ENCODE data around the gene RNASE1.

The RNASE1 gene

DNA sequence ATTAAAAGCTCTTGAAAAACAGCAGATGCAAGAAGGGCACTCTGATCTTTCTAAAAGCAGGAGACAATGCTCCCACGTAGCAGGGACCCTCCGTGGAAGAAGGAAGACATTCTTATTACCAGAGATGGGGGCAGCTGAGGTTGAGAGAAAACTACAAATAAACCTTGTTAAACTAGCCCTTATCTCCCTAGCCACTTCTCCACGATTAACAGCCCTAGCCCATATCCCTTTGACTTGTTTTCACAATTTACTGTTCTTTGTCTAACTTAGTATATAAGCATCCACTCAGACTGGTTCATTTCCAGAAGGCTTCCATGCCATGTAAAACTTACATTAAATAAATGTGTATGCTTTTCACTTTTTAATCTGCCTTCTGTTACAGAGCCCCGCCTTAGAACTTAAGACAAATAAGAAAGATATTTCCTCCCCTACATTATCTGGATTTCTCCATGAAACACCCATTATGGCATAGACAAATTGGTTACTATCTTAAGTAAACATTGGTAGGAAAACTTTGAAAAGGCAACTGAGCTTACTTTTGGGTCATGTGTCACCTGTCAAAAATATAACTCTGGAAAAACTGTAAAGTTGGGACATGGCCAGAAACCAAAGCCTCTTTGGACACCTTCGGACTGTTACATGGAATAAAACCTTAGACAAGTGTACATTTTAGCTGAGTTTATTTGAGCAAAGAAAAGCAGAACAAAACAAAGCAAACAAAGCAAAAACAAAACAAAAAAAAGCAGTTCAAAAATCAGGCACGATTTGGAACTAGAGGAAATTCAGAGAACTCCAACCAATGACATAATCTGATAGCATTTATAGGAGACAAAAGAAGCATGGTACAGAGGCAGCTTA, 4.9 kb upstream of the RNASE1 start:
- DNase-seq (ENCODE audit: low spot score): no peak

- no peak for DNase-seq (ENCODE audit: low spot score)
These were observed 2.8 kb upstream of the RNASE1 start for GRCh38 chr14:20805485-20805884.

GRCh38 chr14:20803223-20803622, 579 bp upstream of the RNASE1 start:
- no peak for DNase-seq (ENCODE audit: low spot score)

GRCh38 chr14:20801726-20802125, 918 bp downstream of the RNASE1 start:
- DNase-seq (ENCODE audit: low spot score): no peak

DNA sequence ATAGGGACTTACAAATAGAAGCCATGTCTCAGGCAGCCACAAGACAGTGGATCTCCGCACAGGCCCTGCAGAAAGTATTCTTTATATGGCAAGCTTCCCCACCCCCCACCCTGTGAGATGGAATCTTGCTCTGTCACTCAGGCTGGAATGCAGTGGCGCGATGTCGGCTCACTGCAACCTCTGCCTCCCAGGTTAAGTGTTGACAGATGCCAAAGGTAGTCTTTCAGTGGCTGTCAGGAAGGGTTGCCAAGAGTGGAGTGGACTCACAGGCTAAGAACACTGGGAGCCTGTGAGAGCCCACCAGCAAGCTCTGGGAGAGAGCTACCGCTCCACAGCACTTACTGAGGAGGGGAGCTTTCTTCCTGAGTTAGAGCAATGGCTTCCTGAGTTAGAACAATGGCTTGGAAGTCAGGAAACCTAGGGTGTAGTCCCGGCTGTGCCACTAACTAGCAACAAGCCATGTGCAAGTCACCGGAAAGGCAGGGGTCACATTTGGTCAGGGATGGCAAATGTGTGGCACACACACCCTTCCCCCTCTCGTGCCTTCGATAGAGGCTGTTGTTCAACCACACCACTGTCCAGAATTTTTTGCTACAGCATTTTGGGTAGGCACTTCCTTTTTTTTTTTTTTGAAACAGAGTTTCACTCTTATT, 2.6 kb downstream of the RNASE1 start:
- DNase-seq (ENCODE audit: low spot score): no peak

DNA sequence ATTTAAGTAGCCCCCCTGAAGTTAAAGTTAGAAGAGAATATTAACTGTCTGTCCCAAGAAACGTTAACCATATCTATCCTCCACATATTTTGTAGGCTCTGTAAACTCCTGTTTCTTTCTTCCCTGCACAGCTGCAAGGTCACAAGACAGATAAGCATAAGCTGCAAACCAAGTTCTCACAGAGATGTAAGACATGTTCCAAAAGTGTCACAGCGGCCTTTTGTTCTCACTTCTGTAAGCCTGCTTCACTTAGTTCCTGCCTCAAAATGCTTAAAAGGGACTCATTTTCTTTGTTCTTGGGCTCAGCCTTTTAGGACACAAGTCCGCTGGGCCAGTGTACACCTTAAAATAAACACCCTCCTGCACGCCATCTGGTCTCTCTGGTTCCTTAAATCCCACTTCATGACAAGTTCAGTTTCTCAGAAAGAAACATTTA, 3.2 kb downstream of the RNASE1 start:
- no peak for DNase-seq (ENCODE audit: low spot score)

DNA sequence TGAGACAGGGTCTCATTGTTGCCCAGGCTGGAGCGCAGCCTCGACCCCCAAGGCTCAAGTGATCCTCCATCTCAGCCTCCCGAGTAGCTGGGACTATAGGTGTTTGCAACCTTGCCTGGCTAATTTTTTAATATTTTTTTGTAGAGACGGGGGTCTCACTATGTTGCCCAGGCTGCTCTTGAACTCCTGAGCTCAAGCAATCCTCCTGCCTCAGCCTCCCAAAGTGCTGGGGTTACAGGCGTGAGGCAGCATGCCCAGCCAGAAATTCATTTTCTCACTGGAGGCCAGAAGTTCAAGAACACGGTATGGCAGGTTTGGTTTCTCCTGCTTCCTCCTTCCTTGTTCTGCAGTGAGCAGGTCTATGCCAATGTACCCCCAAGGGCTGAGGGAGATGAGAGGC, 3.7 kb downstream of the RNASE1 start:
- DNase-seq (ENCODE audit: low spot score): no peak

- no peak for DNase-seq (ENCODE audit: low spot score)
These were observed 4.3 kb downstream of the RNASE1 start for GRCh38 chr14:20798318-20798717.

DNA sequence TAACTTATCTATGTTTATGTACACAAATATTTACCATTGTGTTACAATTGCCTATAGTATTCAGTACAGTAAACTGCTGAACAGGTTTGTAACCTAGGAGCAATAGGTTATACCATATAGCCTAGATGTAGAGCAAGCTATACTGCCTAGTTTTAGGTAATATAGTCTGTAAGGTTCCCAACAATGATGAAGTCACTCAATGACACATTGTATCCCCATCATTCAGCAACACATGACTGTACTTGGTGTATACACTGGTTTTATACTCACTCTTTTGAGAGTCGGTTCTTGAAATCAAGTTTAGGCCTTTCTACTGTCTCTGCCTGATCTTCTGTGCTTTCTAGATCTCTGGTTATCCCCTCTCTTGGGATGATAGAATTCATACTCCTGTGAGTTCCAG, 5.5 kb downstream of the RNASE1 start:
- no peak for DNase-seq (ENCODE audit: low spot score)

- DNase-seq (ENCODE audit: low spot score): no peak
These were observed 7.8 kb downstream of the RNASE1 start for GRCh38 chr14:20794644-20795369.

- no peak for DNase-seq (ENCODE audit: low spot score)
These were observed 10.1 kb downstream of the RNASE1 start for GRCh38 chr14:20792556-20792955.

- DNase-seq (ENCODE audit: low spot score): no peak
These were observed 11.0 kb downstream of the RNASE1 start for GRCh38 chr14:20791597-20791996.

DNA sequence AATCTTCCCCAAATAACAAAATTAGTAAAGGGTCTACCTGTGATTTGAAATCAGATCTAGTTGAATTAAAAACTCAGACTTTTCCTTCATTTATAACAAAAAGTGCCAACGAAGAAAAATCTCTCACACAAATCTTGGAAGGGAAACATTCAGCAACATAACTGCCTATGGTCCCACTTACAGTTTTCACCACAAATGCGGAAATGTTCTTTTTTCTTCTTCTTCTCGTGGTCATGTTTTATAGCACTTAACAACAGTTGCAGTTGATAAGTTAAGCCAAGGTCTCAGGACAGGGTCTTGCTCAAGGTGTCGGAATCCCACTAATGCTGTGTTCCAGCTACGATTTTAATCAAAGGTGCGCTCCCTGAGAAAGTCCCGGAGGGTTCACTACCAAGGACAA, 11.5 kb downstream of the RNASE1 start:
- no peak for DNase-seq (ENCODE audit: low spot score)

DNA sequence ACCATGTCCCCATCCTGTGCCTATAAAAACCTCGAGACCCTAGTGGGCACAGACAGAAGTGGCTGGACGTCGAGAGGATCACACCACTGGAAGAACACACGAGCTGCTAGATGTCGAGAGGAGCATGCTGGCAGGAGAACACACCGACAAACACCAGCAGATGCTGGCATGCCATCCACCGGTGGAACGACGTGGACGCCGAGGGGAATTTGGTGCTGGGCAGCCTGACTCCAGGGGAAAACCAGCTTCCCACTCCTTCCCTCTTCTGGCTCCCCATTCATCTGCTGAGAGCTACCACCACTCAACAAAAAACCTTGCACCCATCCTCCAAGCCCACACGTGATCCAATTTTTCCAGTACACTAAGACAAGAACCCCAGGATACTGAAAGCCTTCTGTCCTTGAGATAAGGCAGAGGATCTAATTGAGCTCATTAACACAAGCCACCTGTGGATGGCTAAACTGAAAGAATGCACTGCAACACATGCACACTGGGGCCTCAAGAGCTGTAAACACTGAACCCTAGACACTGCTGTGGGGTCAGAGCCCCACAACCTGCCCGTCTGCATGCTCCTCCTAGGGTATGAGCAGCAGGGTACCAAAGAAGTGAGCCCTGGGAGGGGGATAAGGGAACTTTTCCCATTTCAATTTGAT, 12.1 kb downstream of the RNASE1 start:
- no peak for DNase-seq (ENCODE audit: low spot score)

- no peak for DNase-seq (ENCODE audit: low spot score)
These were observed 13.3 kb downstream of the RNASE1 start for GRCh38 chr14:20789230-20789813.

DNA sequence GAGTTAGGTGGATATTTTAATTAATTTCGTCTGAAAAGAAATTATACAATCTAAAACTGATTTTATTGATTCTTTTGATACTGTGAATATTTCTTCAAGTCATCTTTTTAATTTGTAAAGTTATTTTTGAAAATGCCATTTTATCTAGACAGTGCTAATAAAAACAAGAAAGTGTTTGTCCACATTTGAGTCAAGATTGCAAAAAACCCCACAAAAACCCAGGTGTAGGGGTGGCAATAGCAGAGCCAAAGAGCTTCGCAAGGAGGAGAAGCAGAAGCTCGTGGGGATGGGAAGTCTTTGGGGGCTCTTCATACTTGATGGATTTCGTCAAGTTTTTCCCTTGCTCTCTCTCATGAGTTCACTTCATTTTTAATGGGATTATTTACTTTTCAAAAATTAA, 15.6 kb downstream of the RNASE1 start:
- no peak for DNase-seq (ENCODE audit: low spot score)

DNA sequence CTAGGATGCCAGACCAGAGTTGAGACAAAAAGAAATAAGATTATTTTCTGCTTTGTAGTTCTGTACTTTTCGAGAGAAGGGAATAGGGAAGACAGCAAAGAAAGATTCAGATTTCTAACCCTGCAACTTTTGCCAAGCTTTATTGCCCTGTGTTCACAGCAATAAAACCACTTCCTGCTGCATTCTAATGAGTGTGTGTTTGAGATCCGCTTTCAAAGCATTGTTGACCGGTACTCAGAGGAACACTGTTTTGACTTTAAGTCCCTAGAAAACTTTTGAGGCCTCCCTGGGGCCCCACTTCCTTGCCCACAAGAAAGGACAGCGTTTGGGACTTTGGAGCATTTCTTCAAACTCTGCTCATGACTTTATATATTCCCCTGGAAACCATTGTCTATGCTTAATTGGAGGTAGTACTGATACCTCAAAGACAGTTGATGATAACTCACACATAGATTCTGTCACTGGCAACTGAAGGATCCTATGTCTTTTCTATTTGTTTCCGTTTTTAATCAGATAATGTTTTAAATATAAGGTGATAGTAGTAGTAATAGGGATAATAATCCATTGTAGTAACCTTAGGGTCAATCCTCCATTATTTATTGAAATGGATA, 20.3 kb downstream of the RNASE1 start:
- DNase-seq (ENCODE audit: low spot score): no peak

GRCh38 chr14:20781803-20782202, 20.8 kb downstream of the RNASE1 start:
- DNase-seq (ENCODE audit: low spot score): no peak

DNA sequence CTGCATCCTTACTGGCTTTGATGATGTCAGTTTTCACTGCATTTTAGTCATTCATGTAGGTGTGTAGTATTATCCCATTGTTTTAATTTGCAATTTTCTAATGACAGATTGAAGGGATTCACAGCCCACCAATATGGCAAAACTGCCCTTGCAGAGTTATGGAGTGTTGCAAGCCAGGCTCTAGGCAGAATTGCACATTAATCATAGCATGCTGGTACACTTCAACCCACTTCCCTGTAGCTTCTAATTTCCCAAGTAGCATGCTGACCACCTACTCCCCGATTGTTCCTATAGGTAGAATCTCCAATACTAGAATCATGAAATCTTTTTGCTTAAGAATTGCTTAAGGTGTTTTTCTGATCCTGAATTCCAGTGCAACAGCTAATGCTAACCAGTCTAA, 26.7 kb downstream of the RNASE1 start:
- DNase-seq (ENCODE audit: low spot score): no peak

DNA sequence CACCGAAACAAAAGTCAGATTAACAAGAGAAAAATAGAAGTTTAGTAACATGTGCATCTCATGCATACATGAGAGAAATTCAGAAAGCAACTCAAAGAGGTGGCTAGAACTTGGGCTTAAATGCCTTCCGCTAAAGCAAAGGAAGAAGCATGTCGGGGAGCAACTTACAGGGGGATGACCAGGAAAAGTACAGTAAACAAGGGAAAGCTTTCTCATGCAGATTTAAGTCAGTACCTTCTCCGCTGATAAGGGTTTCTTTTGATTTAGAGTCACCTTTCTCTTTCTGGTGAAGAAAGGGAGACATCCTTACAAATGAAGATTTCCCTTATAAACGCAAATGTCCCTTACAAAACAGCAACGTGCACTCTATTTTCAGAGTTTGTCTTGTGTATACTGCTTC, 27.6 kb downstream of the RNASE1 start:
- DNase-seq (ENCODE audit: low spot score): no peak

DNA sequence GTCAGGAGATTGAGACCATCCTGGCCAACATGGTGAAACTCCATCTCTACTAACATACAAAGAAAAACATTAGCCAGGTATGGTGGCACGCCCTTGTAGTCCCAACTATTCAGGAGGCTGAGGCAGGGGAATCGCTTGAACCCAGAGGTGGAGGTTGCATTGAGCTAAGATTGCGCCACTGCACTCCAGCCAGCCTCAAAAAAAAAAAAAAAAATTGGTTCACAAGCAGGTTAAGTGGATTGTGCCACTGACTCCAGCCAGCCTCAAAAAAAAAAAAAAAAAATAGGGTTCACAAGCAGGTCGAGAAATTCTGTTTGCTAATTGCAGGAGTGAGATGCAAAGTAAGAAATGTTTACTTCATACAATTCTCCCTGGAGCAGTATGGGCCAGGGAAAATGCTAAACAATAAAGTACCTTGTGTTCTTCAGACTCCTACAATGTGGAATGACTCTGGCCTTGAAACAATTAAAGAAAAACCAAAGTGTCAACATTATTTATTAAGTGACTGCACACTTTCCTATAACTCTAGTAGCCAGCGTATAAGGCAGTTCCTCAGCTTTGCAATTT, 28.3 kb downstream of the RNASE1 start:
- no peak for DNase-seq (ENCODE audit: low spot score)
